Astrocyte (in vitro differentiated cells and primary cell): ENCODE results near the gene SUMF1. TPM values are rescaled to one million over a fixed set of nuclear protein-coding genes. Genes with fewer than 3 reads are reported as not detected.

ENCODE experiments used
- DNase-seq: peaks from one replicate; pipeline ENCODE4 v3.0.0-alpha.2; 2010; ENCODE audit warnings: low read depth
- FAIRE-seq: peaks from 2 replicates; lab custom pipeline; 2011; peaks lifted over from hg19 to GRCh38; lab: Jason Lieb, UNC
- H2AFZ ChIP-seq: 2 replicates; pipeline ENCODE4 v1.6.0; 2012; ENCODE audit warnings: low read depth, low read length, inconsistent platforms
- H3K27ac ChIP-seq: 2 replicates; pipeline ENCODE4 v1.5.1; 2011; ENCODE audit warnings: low read depth, low read length, inconsistent platforms
- H3K27me3 ChIP-seq: 2 replicates; pipeline ENCODE4 v1.6.0; 2011; ENCODE audit warnings: low read length, inconsistent platforms; ENCODE audit not compliant: insufficient read depth
- H3K36me3 ChIP-seq: 2 replicates; pipeline ENCODE4 v1.5.1; 2011; ENCODE audit warnings: low read length, inconsistent platforms; ENCODE audit not compliant: insufficient read depth
- H3K4me1 ChIP-seq: 2 replicates; pipeline ENCODE4 v1.5.1; 2011; ENCODE audit warnings: low read length, inconsistent platforms; ENCODE audit not compliant: insufficient read depth
- H3K4me2 ChIP-seq: 2 replicates; pipeline ENCODE4 v1.6.0; 2012; ENCODE audit warnings: low read length, inconsistent platforms
- H3K4me3 ChIP-seq: 2 replicates; pipeline ENCODE4 v1.5.1; 2011; ENCODE audit warnings: low read depth, mild to moderate bottlenecking, low read length, inconsistent platforms; ENCODE audit not compliant: insufficient read depth
- H3K79me2 ChIP-seq: 2 replicates; pipeline ENCODE4 v1.6.0; 2012; ENCODE audit warnings: mild to moderate bottlenecking, low read length, inconsistent platforms; ENCODE audit not compliant: insufficient read depth
- H3K9ac ChIP-seq: 2 replicates; pipeline ENCODE4 v1.6.0; 2012; ENCODE audit warnings: mild to moderate bottlenecking, low read length, inconsistent platforms
- H3K9me3 ChIP-seq: 2 replicates; pipeline ENCODE4 v1.5.1; 2012; ENCODE audit warnings: low read depth, mild to moderate bottlenecking, low read length, inconsistent platforms; ENCODE audit not compliant: insufficient read depth
- H4K20me1 ChIP-seq: 2 replicates; pipeline ENCODE4 v1.6.0; 2012; ENCODE audit warnings: low read length, inconsistent platforms; ENCODE audit not compliant: insufficient read depth
- H3K27ac Mint-ChIP-seq: one replicate; pipeline ENCODE4 v1.8.0; 2021; ENCODE audit warnings: mild to moderate bottlenecking, mixed read lengths; ENCODE audit not compliant: unreplicated experiment
- H3K27me3 Mint-ChIP-seq: one replicate; pipeline ENCODE4 v1.8.0; 2021; ENCODE audit warnings: low read depth, mixed read lengths; ENCODE audit not compliant: unreplicated experiment
- H3K36me3 Mint-ChIP-seq: one replicate; pipeline ENCODE4 v1.8.0; 2021; ENCODE audit warnings: low read depth, mixed read lengths; ENCODE audit not compliant: unreplicated experiment
- H3K4me1 Mint-ChIP-seq: one replicate; pipeline ENCODE4 v1.8.0; 2021; ENCODE audit warnings: low read depth, mixed read lengths; ENCODE audit not compliant: unreplicated experiment
- H3K4me3 Mint-ChIP-seq: one replicate; pipeline ENCODE4 v1.8.0; 2021; ENCODE audit warnings: mild to moderate bottlenecking, moderate library complexity, mixed read lengths; ENCODE audit not compliant: unreplicated experiment
- H3K9me3 Mint-ChIP-seq: one replicate; pipeline ENCODE4 v1.8.0; 2021; ENCODE audit warnings: mild to moderate bottlenecking, mixed read lengths; ENCODE audit not compliant: unreplicated experiment
- CTCF ChIP-seq: IDR thresholded peaks from 2 replicates; pipeline ENCODE4 v1.5.1; 2011; ENCODE audit warnings: low read depth, mild to moderate bottlenecking, inconsistent platforms, low read length, moderate library complexity; ENCODE audit not compliant: insufficient read depth
- EZH2 ChIP-seq: IDR thresholded peaks from 2 replicates; pipeline ENCODE4 v1.6.1; 2012; ENCODE audit warnings: mild to moderate bottlenecking, low read length, inconsistent platforms; ENCODE audit not compliant: insufficient read depth
- total RNA-seq: library from RNA; stranded (reverse); gene quantifications from 2 replicates; pipeline ENCODE4 v1.2.1, GENCODE V29; 2021

Gene SUMF1
- total RNA-seq, 1 donor from 2014 or later = 17.4 TPM

- no peaks in the 10 kb centered on the region for H3K79me2 ChIP-seq
- no peaks in the 10 kb centered on the region for H3K27me3 Mint-ChIP-seq
- no peak overlapping the region for H2AFZ ChIP-seq
- no peak for DNase-seq
- H3K4me2 ChIP-seq = no peak overlapping the region
- no peaks in the 10 kb centered on the region for H3K9me3 ChIP-seq
- FAIRE-seq = no peak
- H3K9me3 Mint-ChIP-seq = peaks cover 3% of the 10 kb centered on the region
- peaks cover 3% of the 10 kb centered on the region for H3K36me3 Mint-ChIP-seq
- H3K27ac ChIP-seq = no peak overlapping the region
- TF ChIP-seq EZH2 = no peak
- TF ChIP-seq CTCF = no peak
- no peak overlapping the region for H3K9ac ChIP-seq
- H3K4me1 Mint-ChIP-seq = no peaks in the 10 kb centered on the region
- H3K4me3 Mint-ChIP-seq = no peak overlapping the region
- no peaks in the 10 kb centered on the region for H3K4me1 ChIP-seq
- no peaks in the 10 kb centered on the region for H4K20me1 ChIP-seq
- no peak overlapping the region for H3K4me3 ChIP-seq
- H3K27ac Mint-ChIP-seq = no peak overlapping the region
- H3K36me3 ChIP-seq = peaks cover 3% of the 10 kb centered on the region
- no peaks in the 10 kb centered on the region for H3K27me3 ChIP-seq
Measured at GRCh38 chr3:4321732-4322131, 145.3 kb downstream of the SUMF1 start.

- Histone ChIP-seq H3K4me2 (no peak overlapping the region), H3K79me2 (no peaks in the 10 kb centered on the region), H3K9ac (no peak overlapping the region), H3K4me3 (no peak overlapping the region), H3K9me3 (no peaks in the 10 kb centered on the region), H2AFZ (no peak overlapping the region), H4K20me1 (no peaks in the 10 kb centered on the region), H3K4me1 (no peaks in the 10 kb centered on the region), H3K27me3 (no peaks in the 10 kb centered on the region), H3K36me3 (peaks cover 6% of the 10 kb centered on the region), H3K27ac (no peak overlapping the region)
- DNase-seq (no peak), FAIRE-seq (no peak)
- H3K27me3 Mint-ChIP-seq = no peaks in the 10 kb centered on the region
- no peak overlapping the region for H3K4me3 Mint-ChIP-seq
- no peak overlapping the region for H3K27ac Mint-ChIP-seq
- TF ChIP-seq CTCF (no peak), EZH2 (no peak)
- H3K4me1 Mint-ChIP-seq = no peaks in the 10 kb centered on the region
- H3K9me3 Mint-ChIP-seq = peaks cover 3% of the 10 kb centered on the region
- H3K36me3 Mint-ChIP-seq = peaks cover 10% of the 10 kb centered on the region
Measured at GRCh38 chr3:4320096-4320911, 146.8 kb downstream of the SUMF1 start.

- Histone ChIP-seq H4K20me1 (peaks cover 4% of the 10 kb centered on the region), H3K4me2 (no peak overlapping the region), H3K36me3 (peaks cover 6% of the 10 kb centered on the region), H3K4me1 (no peaks in the 10 kb centered on the region), H3K27me3 (no peaks in the 10 kb centered on the region), H3K79me2 (peaks cover 8% of the 10 kb centered on the region), H2AFZ (no peak overlapping the region), H3K4me3 (no peak overlapping the region), H3K27ac (no peak overlapping the region), H3K9ac (no peak overlapping the region), H3K9me3 (no peaks in the 10 kb centered on the region)
- no peak overlapping the region for H3K4me3 Mint-ChIP-seq
- TF ChIP-seq EZH2 (no peak), CTCF (peak; percentile 12)
- H3K27me3 Mint-ChIP-seq = no peaks in the 10 kb centered on the region
- peaks cover 2% of the 10 kb centered on the region for H3K9me3 Mint-ChIP-seq
- FAIRE-seq = no peak
- peaks cover 14% of the 10 kb centered on the region for H3K36me3 Mint-ChIP-seq
- DNase-seq = no peak
- no peak overlapping the region for H3K27ac Mint-ChIP-seq
- peaks cover 10% of the 10 kb centered on the region for H3K4me1 Mint-ChIP-seq
Measured at GRCh38 chr3:4314688-4315087, 152.4 kb downstream of the SUMF1 start.
